CD4-positive, CD25-positive, alpha-beta regulatory T cell (primary cell): ENCODE results near the gene EFCAB11. TPM values are rescaled to one million over a fixed set of nuclear protein-coding genes. Genes with fewer than 3 reads are reported as not detected.
A peak's percentile ranks its signal among the peaks of the same experiment; 100 is the strongest.

Source experiments
- ATAC-seq, 2 donors: fragments of 150-1000 bp; cut with Tn5 transposase; one replicate each; pipeline ENCODE4 v1.10.0; 2021; ENCODE audit warnings: low read depth in 2 of 2, moderate number of reproducible peaks in 2 of 2, moderate library complexity in 1 of 2
- DNase-seq, 3 donors: peaks; one replicate each; pipeline versions ENCODE4 v3.0.0 to v3.0.0-alpha.2; 2012 to 2022; ENCODE audit warnings: mixed read lengths in 1 of 3
- H3K27ac ChIP-seq: one replicate; pipeline ENCODE4 v1.7.0; 2013; ENCODE audit warnings: mild to moderate bottlenecking, low read length; ENCODE audit not compliant: insufficient read depth, poor library complexity, severe bottlenecking
- H3K27me3 ChIP-seq: one replicate; pipeline ENCODE4 v1.7.0; 2013; ENCODE audit warnings: low read length; ENCODE audit not compliant: control insufficient read depth, insufficient read depth
- H3K36me3 ChIP-seq: one replicate; pipeline ENCODE4 v1.7.0; 2013; ENCODE audit warnings: mild to moderate bottlenecking, low read length, moderate library complexity; ENCODE audit not compliant: control insufficient read depth, insufficient read depth
- H3K4me1 ChIP-seq: 2 replicates; pipeline ENCODE4 v1.7.0; 2013; ENCODE audit warnings: mild to moderate bottlenecking, low read length; ENCODE audit not compliant: insufficient read depth, control insufficient read depth, poor library complexity, severe bottlenecking
- H3K4me3 ChIP-seq: one replicate; pipeline ENCODE4 v1.7.0; 2013; ENCODE audit warnings: low read depth, mild to moderate bottlenecking, low read length, moderate library complexity
- H3K9me3 ChIP-seq, 2 experiments: 1 replicate in 1 of 2; 2 replicates in 1 of 2; pipeline ENCODE4 v1.7.0; 2013; ENCODE audit warnings: low read length in 2 of 2, mild to moderate bottlenecking in 1 of 2, moderate library complexity in 1 of 2; ENCODE audit not compliant: control insufficient read depth in 2 of 2
- H3K27ac Mint-ChIP-seq, 3 donors: one replicate each; pipeline ENCODE4 v1.8.0; 2020 to 2022; ENCODE audit warnings: mild to moderate bottlenecking in 3 of 3, mixed read lengths in 3 of 3, moderate library complexity in 2 of 3
- H3K27me3 Mint-ChIP-seq: one replicate; pipeline ENCODE4 v1.8.0; 2022; ENCODE audit warnings: mild to moderate bottlenecking, mixed read lengths
- H3K36me3 Mint-ChIP-seq: one replicate; pipeline ENCODE4 v1.8.0; 2020; ENCODE audit warnings: mixed read lengths
- H3K4me1 Mint-ChIP-seq, 4 donors: one replicate each; pipeline ENCODE4 v1.8.0; 2020 to 2022; ENCODE audit warnings: mixed read lengths in 4 of 4, mild to moderate bottlenecking in 1 of 4
- H3K4me3 Mint-ChIP-seq, 4 donors: one replicate each; pipeline ENCODE4 v1.8.0; 2020 to 2022; ENCODE audit warnings: mild to moderate bottlenecking in 4 of 4, mixed read lengths in 4 of 4, moderate library complexity in 3 of 4
- H3K9me3 Mint-ChIP-seq, 7 donors: one replicate each; pipeline ENCODE4 v1.8.0; 2020 to 2022; ENCODE audit warnings: mixed read lengths in 7 of 7, mild to moderate bottlenecking in 3 of 7, moderate library complexity in 2 of 7
- polyA plus RNA-seq, 4 donors: library from polyadenylated mRNA; unstranded; fragments of 300-500 nt; fragmentation: Illumina TruSeq; gene quantifications; one replicate each; pipeline ENCODE4 v1.2.3, GENCODE V29; 2021
- total RNA-seq: library from RNA; stranded (reverse); gene quantifications from one replicate; pipeline ENCODE4 v1.2.3, GENCODE V29; 2022

Gene EFCAB11
- total and polyA plus RNA-seq, 5 donors from 2014 or later, result 0.84 to 2.9 (median 1.6) TPM

GRCh38 chr14:89955745-89956660 lies 1.5 kb upstream of the EFCAB11 start, which contains the start of gene TDP1:
Gene TDP1 (plus strand): TSS chr14:89955927. CDS start chr14:89963115, 7,188 bp downstream.
- peak within 1 kb of the TSS; percentile 92 to 97 (median 96) for H3K4me3 Mint-ChIP-seq
- no peaks in the 10 kb centered on the region for H3K27me3 ChIP-seq
- H3K36me3 ChIP-seq, result peaks cover 7% of the 10 kb centered on the region
- peaks cover 13% of the 10 kb centered on the region for H3K36me3 Mint-ChIP-seq
- H3K27ac ChIP-seq, result peak within 1 kb of the TSS; percentile 99
- peaks cover 60% of the 10 kb centered on the region for H3K4me1 ChIP-seq
- H3K9me3 Mint-ChIP-seq, result no peaks in the 10 kb centered on the region
- peak; percentile 97 to 98 (median 97) for DNase-seq
- ATAC-seq, result peak; percentile 62 to 64
- no peaks in the 10 kb centered on the region for H3K9me3 ChIP-seq
- H3K4me3 ChIP-seq, result peak within 1 kb of the TSS; percentile 99
- peaks cover 27 to 67% (median 50%) of the 10 kb centered on the region in 4 donors for H3K4me1 Mint-ChIP-seq
- no peaks in the 10 kb centered on the region for H3K27me3 Mint-ChIP-seq
- H3K27ac Mint-ChIP-seq, result peak within 1 kb of the TSS; percentile 96 to 99 (median 97)

GRCh38 chr14:89955022-89955744 lies 653 bp upstream of the EFCAB11 start:
- Mint-ChIP-seq H3K4me3 (peak overlapping the region; percentile 92 to 96 (median 95)), H3K27me3 (no peaks in the 10 kb centered on the region), H3K36me3 (peaks cover 17% of the 10 kb centered on the region), H3K27ac (peak overlapping the region; percentile 86 to 96 (median 93)), H3K4me1 (peaks cover 19 to 59% (median 42%) of the 10 kb centered on the region in 4 donors), H3K9me3 (no peaks in the 10 kb centered on the region)
- Histone ChIP-seq H3K9me3 (no peaks in the 10 kb centered on the region), H3K27ac (peak overlapping the region; percentile 99), H3K4me1 (peaks cover 53% of the 10 kb centered on the region), H3K4me3 (peak overlapping the region; percentile 99), H3K27me3 (no peaks in the 10 kb centered on the region), H3K36me3 (peaks cover 7% of the 10 kb centered on the region)
- ATAC-seq (peak; percentile 2 to 5), DNase-seq (no peak)

GRCh38 chr14:89953602-89954001 lies 928 bp downstream of the EFCAB11 start:
- Mint-ChIP-seq H3K36me3 (peaks cover 14% of the 10 kb centered on the region), H3K27ac (peak overlapping the region in 1 of 3 donors; percentile 72), H3K9me3 (no peaks in the 10 kb centered on the region), H3K4me1 (peaks cover 12 to 43% (median 29%) of the 10 kb centered on the region in 4 donors), H3K27me3 (no peaks in the 10 kb centered on the region), H3K4me3 (peak overlapping the region; percentile 92 to 96 (median 95))
- no peaks in the 10 kb centered on the region for H3K9me3 ChIP-seq
- H3K36me3 ChIP-seq, result peaks cover 7% of the 10 kb centered on the region
- peaks cover 39% of the 10 kb centered on the region for H3K4me1 ChIP-seq
- DNase-seq, result no peak
- ATAC-seq, result no peak
- no peak overlapping the region for H3K27ac ChIP-seq
- H3K27me3 ChIP-seq, result no peaks in the 10 kb centered on the region
- H3K4me3 ChIP-seq, result no peak overlapping the region

GRCh38 chr14:89952576-89952975 lies 2.0 kb downstream of the EFCAB11 start:
- Histone ChIP-seq H3K27ac (no peak overlapping the region), H3K4me1 (peaks cover 30% of the 10 kb centered on the region), H3K36me3 (no peaks in the 10 kb centered on the region), H3K9me3 (no peaks in the 10 kb centered on the region), H3K4me3 (no peak overlapping the region), H3K27me3 (no peaks in the 10 kb centered on the region)
- no peak overlapping the region for H3K27ac Mint-ChIP-seq
- H3K4me1 Mint-ChIP-seq, result peaks cover 12 to 32% (median 22%) of the 10 kb centered on the region in 4 donors
- H3K36me3 Mint-ChIP-seq, result peaks cover 15% of the 10 kb centered on the region
- H3K9me3 Mint-ChIP-seq, result no peaks in the 10 kb centered on the region
- DNase-seq (no peak), ATAC-seq (no peak)
- H3K27me3 Mint-ChIP-seq, result no peaks in the 10 kb centered on the region
- peak overlapping the region in 2 of 4 donors; percentile 83 to 96 for H3K4me3 Mint-ChIP-seq

- DNase-seq (no peak), ATAC-seq (no peak)
- no peak overlapping the region for H3K4me3 ChIP-seq
- H3K9me3 ChIP-seq, result no peaks in the 10 kb centered on the region
- no peak overlapping the region for H3K4me3 Mint-ChIP-seq
- H3K4me1 ChIP-seq, result no peaks in the 10 kb centered on the region
- no peaks in the 10 kb centered on the region for H3K9me3 Mint-ChIP-seq
- no peak overlapping the region for H3K27ac Mint-ChIP-seq
- H3K36me3 ChIP-seq, result no peaks in the 10 kb centered on the region
- H3K27ac ChIP-seq, result no peak overlapping the region
- no peaks in the 10 kb centered on the region for H3K27me3 ChIP-seq
- H3K36me3 Mint-ChIP-seq, result peaks cover 13% of the 10 kb centered on the region
- no peaks in the 10 kb centered on the region for H3K27me3 Mint-ChIP-seq
- peaks cover 0 to 4% (median 0%) of the 10 kb centered on the region in 4 donors for H3K4me1 Mint-ChIP-seq
These were observed 7.2 kb downstream of the EFCAB11 start for GRCh38 chr14:89947344-89947743.

GRCh38 chr14:89941830-89942377 lies 12.6 kb downstream of the EFCAB11 start:
- H3K4me1 Mint-ChIP-seq, result peaks cover 0 to 10% (median 0%) of the 10 kb centered on the region in 4 donors
- H3K9me3 Mint-ChIP-seq, result no peaks in the 10 kb centered on the region
- H3K9me3 ChIP-seq, result no peaks in the 10 kb centered on the region
- ATAC-seq (no peak), DNase-seq (no peak)
- H3K27me3 ChIP-seq, result no peaks in the 10 kb centered on the region
- no peak overlapping the region for H3K4me3 Mint-ChIP-seq
- no peak overlapping the region for H3K4me3 ChIP-seq
- no peaks in the 10 kb centered on the region for H3K4me1 ChIP-seq
- H3K27me3 Mint-ChIP-seq, result no peaks in the 10 kb centered on the region
- no peak overlapping the region for H3K27ac Mint-ChIP-seq
- H3K36me3 Mint-ChIP-seq, result no peaks in the 10 kb centered on the region
- no peak overlapping the region for H3K27ac ChIP-seq
- no peaks in the 10 kb centered on the region for H3K36me3 ChIP-seq

GRCh38 chr14:89936654-89937185 lies 17.8 kb downstream of the EFCAB11 start:
- DNase-seq (peak in 1 of 3 donors; percentile 12), ATAC-seq (no peak)
- H3K4me3 ChIP-seq, result no peak overlapping the region
- H3K9me3 ChIP-seq, result no peaks in the 10 kb centered on the region
- no peaks in the 10 kb centered on the region for H3K36me3 Mint-ChIP-seq
- no peaks in the 10 kb centered on the region for H3K36me3 ChIP-seq
- no peaks in the 10 kb centered on the region for H3K4me1 ChIP-seq
- peaks cover 0 to 5% (median 0%) of the 10 kb centered on the region in 4 donors for H3K4me1 Mint-ChIP-seq
- no peaks in the 10 kb centered on the region for H3K27me3 Mint-ChIP-seq
- H3K27me3 ChIP-seq, result no peaks in the 10 kb centered on the region
- no peak overlapping the region for H3K4me3 Mint-ChIP-seq
- no peaks in the 10 kb centered on the region for H3K9me3 Mint-ChIP-seq
- H3K27ac Mint-ChIP-seq, result no peak overlapping the region
- no peak overlapping the region for H3K27ac ChIP-seq
